Suppressor macrophage (primary cell): ENCODE data around the gene NAV2.
"Not testable (repeated sequence)": the region's sequence is repeated elsewhere in the genome, so short reads cannot be mapped to it uniquely, and the experiment has no call there.

Experiments
- DNase-seq, 4 experiments: peaks; one replicate each; pipeline ENCODE4 v3.0.0-alpha.2; 2020 to 2022

NAV2 gene

DNA sequence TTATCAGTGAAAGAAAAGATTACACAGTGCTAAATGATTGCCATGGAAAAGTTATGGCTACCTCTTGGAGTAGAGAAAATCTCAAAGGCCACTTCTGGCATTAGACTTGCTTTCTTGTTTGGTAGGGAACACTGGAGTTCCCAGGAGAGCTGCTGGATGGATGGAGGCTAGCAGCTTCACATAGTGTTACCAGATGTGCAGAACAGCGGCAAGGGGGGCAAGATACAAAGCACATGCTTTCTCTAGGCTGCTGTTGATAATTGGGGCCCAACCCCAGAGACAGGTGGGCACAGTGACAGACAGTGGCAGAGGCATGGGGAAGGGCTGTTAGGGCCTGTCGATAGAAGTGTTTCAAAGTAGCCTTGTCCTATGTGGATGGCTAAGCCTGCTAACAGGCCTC lies 352.8 kb downstream of the NAV2 start:
- DNase-seq: no peak

DNA sequence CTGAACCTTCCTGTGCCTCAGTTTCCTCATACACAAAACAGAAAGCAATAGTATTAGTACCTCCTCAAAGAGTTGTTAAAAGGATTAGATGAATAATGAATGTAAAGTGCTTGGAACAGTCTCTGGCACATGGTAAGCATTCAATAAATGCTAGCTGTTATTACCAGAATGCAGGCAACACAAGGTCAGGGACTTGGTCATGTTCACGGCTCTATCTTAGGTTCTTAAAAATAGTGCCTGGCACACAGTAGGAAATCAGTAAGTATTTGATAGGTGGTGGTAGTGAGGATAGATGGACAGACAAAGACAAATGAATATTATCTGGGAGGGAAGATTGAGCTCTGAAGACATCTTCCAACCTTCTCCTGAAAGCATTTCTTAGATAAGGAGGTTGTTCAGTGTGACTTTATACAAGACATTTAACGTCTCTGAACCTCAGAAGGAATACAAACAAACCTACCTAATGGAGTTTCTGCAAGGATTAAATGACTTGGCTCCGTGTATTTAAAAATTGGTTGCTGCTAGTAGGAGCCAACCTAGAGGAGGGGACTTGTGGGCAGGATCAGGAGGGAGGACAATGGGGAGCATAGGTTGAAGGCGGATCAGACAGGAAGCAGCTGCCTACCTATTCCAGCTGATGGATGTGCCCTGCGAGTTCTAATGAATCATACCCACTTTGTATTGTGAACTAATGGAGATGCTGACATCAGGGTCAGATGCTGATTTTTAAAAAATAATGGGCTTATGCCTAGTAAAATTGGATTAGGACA lies 353.6 kb downstream of the NAV2 start:
- DNase-seq: no peak

DNA sequence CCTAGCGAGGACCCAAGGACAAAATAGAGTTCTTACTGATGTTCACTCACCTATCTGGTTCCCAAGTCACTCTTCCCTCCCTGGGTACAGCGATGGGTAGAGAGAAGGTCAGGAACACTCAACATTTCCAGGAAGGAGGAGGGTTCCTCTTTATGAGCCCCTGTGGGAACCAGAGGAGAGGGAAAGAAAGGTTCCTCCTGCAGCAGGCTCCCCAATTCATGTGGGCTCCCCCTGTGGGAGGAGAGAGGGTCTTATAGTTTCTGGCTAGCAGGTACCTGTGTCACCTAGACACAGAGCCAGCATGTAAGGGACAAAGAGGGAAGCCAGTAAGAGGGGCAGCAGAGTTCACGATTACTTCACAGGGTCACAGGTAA lies 354.1 kb downstream of the NAV2 start:
- peak in 2 of 4 experiments; percentile 5 to 25 for DNase-seq

DNA sequence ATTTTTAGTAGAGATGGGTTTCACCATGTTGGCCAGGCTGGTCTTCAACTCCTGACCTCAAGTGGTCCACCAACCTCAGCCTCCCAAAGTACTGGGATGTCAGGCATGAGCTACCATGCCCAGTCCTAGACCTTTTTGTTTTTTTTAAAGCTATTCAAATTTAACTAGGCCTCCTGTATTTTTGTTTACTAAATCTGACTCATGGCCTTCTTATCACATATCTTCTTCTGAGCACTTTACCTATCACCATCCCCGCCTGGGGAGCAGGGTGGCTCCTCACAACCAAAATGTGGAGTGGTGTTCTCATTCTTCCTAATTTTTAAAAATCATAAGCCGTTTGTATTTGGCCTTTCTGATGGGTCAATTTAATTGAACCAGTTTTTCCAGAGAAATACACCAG lies 355.0 kb downstream of the NAV2 start:
- DNase-seq: no peak

DNA sequence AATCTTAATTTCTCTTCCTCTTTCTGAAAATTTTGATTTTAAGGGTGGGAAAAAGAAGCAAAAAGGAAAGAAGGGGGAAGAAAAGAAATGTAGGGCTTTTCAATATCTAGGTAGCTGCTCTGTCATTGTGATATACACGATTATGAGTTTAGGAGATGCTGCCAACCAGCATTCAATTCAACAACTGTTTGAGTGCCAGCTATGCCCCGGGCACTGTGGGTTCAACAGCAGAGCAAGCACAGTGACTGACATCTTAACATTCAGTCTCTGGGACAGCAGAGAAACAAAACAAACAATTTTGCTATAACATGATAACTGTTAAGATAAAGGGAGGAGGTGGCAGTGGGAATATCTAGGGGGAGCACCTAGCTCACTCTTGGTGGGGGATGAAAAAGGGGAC lies 356.1 kb downstream of the NAV2 start:
- DNase-seq: no peak

DNA sequence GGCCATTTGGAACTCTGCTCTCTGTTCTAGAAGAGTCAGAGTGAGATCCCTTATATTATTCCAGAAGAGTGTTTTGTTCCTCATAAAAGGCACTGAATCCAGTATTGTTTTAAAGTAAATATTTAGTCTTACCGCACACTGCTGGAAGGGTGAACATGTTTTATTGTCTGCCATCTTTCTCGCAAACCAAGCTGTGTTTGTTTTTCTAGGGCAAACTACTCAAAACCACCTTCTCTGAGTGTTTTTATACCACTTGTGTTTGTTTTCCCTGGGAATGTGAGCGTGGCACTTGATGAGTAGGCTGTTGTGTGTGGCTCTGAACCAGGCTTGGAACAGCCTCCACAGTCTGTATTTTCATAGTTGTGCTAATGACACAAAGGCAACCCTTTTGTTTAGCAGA lies 357.8 kb downstream of the NAV2 start:
- no peak for DNase-seq

DNA sequence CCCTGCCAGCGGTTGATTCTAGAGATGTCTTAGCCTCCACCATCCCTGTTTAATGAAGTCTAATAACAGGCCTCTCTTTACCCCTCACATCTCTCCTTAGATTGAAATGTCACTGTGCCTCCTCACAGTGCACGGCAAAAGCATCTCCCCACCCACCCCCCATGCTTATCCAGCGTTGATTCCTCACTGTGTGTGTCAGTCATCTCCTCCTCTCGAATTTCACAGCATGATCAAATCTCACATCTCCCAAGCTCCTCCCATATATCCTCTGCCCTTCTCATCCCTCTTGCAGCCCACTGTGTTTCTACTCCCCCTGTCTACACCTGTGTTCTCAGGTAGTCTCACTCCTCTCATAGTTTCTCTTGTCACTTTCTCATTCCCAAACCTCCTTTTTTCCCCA lies 363.0 kb downstream of the NAV2 start:
- DNase-seq: no peak

DNA sequence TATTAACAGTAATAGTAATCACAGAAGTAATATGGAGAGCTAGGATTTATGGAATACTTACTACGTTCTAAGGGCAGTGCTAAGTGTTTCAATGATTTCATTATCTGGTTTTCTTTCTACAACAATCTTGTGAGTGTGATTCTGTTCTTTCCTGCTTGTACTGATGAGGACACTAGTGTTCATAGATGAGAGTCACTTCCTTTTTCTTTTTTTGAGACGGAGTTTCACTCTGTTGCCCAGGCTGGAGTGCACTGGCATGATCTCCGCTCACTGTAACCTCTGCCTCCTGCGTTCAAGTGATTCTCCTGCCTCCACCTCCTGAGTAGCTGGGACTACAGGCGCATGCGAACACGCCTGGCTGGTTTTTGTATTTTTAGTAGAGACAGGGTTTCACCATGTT lies 366.2 kb downstream of the NAV2 start:
- no peak for DNase-seq

DNA sequence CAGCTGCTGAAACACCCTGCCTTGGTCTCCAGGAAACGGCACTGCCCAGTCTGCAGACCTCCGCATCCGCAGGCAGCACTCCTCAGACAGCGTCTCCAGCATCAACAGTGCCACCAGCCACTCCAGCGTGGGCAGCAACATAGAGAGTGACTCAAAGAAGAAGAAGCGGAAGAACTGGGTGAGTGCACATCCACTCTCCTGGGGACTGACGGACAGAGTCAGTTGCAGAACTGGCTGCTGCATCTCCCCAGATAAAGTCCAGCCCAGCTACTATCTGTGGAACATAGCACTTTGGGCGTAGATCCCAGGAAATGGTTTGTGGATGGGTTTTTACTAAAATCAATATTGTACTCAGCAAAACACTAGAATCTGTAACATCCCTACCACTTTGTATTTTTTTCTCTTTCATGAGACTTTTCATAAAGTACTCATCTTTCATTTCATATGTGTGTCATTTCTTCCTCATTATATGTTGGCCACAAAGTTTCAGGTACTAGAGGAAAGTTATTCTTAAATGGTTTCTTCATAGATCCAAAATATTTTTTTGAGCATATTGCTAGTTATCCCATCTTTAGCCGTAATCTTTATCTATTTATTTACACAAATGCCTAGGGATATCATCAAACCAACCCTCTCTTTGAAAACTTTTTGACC lies 367.5 kb downstream of the NAV2 start:
- no peak for DNase-seq

DNA sequence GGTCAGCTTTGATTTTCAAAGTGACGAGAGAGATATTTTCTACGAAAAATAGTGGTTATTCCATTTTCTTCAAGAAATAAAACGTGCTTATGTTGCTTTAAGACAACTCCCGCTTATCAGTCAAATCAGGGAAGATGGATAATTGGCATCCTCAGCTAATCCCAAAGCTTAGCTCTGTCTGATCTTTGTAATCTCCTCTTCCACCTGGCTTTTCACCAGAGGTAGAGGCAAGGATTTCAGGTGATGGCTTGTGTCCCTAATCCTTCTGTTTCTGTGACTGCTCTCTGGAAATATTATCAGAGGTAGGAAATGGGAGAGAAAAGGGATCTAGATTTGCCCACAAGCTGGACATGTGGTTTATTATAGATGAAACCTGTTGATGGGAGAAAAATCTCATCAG lies 368.7 kb downstream of the NAV2 start:
- DNase-seq: no peak

DNA sequence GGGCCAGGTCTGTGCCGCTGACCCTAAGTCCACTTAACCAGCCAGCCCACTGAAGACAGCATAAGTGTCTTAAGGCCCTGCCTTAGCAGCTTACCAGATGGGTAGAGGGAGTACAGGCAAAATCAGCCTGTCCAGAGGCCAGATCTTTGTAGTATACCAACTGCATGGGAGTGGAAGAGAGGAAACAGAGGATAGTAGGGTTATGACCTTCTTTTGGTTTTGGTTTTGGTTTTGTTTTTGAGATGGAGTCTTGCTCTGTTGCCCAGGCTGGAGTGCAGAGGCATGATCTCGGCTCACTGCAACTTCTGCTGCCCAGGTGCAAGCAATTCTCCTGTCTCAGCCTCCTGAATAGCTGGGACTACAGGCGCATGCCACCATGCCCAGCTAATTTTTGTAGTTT lies 371.2 kb downstream of the NAV2 start:
- not testable (repeated sequence) for DNase-seq

DNA sequence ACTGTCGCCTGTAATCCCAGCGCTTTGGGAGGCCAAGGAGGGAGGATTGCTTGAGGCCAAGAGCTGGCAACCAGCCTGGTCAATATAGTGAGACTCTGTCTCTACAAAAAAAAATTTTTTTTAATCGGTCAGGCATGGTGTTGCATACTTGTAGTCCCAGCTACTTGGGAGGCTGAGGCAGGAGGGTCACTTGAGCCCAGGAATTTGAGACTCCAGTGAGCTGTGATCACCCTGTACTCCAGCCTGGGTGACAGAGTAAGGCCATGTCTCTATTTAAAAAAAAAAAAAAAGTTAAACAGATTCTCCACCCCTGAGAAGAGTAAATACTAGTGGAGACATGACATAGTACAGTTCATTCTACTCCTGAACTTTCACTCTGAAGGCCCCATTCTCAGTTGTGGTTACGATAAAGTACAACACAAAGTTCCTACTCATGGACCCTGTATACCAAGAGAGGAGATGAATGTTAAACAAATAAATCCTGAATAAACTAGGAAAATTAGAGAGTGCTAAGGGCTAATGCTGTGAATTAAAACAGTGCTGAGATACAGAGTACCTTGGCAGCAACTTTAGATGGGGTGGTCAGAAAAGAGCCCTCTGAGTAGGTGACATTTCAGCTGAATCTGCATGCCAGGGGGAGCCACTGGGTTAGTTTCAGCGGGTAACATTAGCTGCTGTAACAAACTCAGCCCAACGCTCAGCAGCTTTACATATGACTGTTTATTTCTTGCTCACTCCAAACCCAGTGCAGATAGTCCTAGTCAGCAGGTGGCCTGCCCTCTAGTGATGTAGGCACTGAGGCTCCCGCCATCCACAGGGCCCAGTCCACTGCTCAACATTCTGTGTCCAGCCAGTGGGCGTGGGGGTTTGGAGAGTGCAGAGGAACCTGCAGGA lies 372.5 kb downstream of the NAV2 start:
- DNase-seq: no peak

DNA sequence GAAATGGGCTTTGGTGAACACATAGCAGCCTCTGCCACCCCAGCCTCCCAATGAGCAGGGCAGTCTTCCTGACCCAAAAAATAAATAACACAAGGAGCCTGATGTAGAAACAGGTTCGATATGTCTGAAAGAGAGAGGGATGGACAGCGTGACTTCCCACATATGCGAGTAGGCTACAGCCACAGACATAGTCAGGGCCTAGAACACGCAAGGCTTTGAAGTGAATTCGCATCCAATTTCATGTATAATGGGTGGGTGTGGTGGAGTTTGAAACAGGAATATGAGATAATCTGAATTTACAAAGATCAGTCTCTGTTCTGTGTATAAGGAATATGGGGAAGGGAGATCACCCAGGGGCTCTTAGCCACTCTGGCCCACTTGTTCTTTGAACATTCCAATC lies 373.3 kb downstream of the NAV2 start:
- no peak for DNase-seq

DNA sequence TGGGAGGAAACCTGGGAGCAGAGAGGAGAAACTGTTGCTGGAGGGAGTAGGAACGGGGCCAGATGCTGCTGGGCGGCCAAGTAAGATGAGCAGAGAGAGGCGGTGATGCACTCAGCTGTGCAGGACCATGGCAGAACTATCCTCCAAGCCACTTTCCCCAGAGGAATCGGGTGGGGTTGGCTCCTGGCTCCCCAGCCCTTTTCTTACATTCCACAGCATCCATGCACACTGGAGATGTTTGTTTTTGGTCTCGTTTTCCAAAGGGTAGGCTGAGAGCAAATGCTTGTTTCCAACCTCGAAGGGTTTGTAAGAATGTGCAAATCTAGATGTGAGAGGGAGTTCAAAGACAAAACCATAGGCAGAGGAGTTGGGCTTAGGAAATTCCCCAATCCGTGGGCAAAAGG lies 374.5 kb downstream of the NAV2 start:
- DNase-seq: no peak

DNA sequence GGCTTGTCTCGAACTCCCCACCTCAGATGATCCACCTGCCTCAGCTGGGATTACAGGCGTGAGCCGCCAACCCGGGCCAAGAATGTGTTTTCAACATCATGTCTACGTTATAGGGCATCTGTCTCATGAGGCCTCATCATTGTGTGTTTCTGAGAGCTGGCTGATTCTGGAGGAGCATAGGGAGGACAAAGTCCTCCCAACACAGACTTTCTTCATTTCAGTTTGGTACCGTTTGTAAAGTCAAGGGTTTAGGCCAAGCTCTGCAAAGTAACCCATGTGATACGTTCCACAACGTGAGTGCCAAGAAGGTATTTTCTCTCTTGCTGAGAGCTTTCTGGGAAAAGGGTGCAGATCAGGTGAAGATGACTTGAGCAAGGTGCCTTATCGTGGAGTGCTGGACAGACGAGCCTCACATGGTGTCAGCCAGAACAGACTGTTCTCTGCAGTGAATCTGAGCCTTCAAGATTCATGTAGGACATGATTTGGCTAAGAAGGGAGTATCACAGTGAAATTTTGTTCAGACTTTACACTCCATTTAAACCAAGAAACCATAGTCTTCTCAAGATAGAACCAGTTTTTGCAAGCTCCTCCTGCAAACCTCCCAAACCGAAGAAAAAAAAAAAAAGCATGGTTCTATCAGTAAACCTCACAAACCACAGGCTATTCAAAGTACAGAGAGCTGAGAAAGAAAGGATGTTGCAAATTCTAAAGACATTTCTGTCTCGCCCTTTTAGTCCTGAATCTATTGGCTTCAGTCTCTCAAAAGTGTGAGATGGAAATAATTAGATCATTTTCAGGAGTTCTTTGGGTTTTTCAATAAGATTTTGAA lies 376.0 kb downstream of the NAV2 start:
- no peak for DNase-seq

DNA sequence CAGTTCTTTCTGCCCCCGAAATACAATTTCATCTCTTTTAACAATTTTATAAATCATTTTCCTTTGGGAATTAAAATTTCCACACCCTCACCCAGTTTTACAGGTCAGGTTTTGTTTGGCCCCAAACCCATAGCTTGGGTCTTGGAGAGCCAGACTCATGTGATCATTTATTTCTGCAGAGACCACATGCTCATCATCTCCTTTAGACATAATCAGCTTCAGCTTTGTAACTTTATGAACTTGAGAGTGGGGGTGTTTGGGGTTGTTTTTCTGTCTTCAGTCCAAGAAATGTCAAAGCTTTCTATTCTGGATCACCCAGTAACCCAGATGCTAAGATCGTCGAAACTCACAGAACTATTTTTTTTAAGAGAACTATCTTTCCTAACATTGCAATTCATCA lies 376.7 kb downstream of the NAV2 start:
- DNase-seq: no peak

DNA sequence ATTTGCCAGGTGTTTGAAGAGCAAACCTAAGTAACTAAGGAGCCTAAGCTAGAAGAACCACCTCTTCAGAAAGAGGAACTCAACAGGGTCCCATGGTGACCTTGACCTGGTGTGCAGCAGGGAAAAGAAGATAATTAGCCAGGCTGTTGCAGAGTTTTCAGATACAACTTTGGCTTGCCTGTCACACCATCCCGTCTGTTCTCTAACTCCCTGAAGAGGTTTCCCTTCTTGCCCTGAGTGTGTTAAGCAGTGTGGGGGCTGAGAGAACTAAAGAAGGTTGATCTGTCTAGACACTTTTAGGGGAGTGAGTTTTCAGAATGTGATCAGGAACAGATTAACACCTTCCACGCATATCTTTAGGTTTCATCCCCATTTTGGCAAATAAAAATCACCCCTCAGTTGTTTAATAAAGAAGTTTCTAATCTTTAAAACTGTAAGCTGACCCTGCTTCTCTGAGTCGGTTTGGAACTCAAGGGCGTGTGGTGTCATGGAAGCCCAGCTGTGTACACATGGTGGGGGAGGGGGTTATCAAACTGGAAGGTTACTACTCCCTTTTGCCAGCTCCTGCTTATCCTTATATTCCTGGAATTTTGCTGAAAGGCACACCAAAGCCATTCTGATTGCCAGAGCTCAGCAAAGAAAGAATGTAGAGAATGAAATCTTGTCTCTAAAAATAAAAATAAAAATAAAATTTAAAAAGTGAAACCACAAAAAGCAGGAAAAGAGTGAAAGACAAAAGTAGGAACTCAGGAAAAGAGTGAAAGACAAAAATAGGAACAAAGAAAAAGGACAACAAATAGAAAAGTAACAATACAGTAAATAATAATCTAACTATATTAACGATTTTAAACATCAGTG lies 377.4 kb downstream of the NAV2 start:
- no peak for DNase-seq

DNA sequence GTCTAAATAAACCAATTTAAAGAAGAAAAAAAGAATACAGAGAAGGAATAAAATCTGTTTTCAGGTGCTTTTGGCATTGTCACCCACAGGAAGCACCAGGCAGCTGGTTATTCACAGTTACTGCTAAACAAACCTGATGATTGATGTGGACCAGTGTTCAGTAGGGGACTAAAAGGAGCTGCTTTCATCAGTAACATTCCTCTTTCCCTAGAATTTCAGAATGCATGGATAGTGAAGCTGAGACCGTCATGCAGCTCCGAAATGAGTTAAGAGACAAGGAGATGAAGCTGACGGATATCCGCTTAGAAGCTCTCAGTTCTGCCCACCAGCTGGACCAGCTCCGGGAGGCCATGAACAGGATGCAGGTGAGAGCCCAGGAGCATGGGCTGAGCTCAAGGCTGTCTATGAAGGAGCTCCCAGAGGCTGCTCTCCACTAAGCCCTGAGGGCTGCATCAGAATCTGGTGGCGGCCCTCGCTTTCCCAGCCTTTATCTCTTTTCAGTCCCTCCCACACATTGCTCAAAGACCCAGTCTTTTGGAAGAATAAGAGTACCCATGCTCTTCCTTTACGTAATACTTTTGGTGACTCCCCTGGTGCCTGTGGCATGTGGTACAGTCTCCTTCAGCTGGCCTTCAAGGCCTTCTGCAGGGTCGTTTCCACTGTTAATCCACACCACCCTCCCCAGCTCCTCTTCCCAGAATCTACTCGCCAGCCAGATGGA lies 378.2 kb downstream of the NAV2 start:
- no peak for DNase-seq

DNA sequence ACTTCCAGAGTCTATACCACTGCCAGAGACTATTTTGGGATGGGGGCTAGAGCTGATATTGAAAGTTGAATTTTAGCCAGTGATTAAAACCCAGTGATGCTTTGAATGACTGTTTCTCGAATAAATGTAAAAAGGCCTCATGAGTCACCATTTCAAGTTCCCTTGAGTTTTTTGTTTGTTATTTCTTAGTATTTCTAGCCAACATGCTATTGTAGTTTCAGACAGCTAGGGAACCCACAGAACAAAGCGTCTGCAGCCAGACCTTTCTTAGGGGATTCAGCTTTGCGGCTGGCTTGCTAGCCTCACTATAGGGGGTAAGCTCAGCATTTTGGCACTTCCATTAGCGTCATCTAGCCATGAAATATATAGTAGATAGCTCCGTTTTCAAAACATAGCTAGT lies 381.1 kb downstream of the NAV2 start:
- no peak for DNase-seq

DNA sequence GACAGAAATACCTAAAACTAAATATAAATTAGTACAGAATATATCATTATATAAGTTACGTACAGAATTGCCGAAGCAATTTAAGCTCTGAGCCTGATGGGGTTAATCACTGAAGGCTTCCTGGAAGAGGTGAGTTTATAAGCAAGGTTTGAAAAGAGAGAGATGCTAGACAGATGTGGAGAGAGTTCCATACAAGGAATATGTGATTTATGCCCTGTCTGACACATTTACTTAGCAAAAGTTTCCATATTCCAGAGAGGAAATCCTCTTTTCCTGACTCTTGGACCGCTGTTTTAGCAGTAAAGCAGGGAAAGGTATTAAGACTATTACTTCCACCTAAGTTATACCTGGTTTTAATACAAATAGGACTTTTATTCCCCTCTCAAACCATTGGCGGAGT lies 382.6 kb downstream of the NAV2 start:
- DNase-seq: no peak
